HG02759 (cell line): ENCODE measurements around the gene LRRC57.

Source experiments
- ATAC-seq: cut with Tn5 transposase; IDR thresholded peaks from one replicate; pipeline ENCODE4 v1.9.1; 2021; ENCODE audit warnings: mild to moderate bottlenecking, moderate library complexity; ENCODE audit not compliant: unreplicated experiment

LRRC57 gene

GRCh38 chr15:42553554-42553953 lies 5.0 kb upstream of the LRRC57 start:
- ATAC-seq, result no peak

GRCh38 chr15:42549741-42550392 lies 1.3 kb upstream of the LRRC57 start:
- ATAC-seq, result no peak

- ATAC-seq, result peak; percentile 47
These were observed 469 bp upstream of the LRRC57 start for GRCh38 chr15:42549032-42549491.

- no peak for ATAC-seq
These were observed 710 bp downstream of the LRRC57 start for GRCh38 chr15:42547918-42548248.

GRCh38 chr15:42544853-42545629 lies 3.6 kb downstream of the LRRC57 start:
- ATAC-seq, result no peak

GRCh38 chr15:42533246-42533645 lies 15.3 kb downstream of the LRRC57 start:
- no peak for ATAC-seq

GRCh38 chr15:42528970-42529369 lies 19.6 kb downstream of the LRRC57 start:
- ATAC-seq, result no peak

- ATAC-seq, result no peak
These were observed 25.3 kb downstream of the LRRC57 start for GRCh38 chr15:42523331-42523730.

GRCh38 chr15:42511007-42511391 lies 37.6 kb downstream of the LRRC57 start:
- no peak for ATAC-seq

GRCh38 chr15:42510258-42511006 lies 38.2 kb downstream of the LRRC57 start:
- ATAC-seq, result no peak

GRCh38 chr15:42508263-42508690 lies 40.3 kb downstream of the LRRC57 start:
- no peak for ATAC-seq

GRCh38 chr15:42507514-42507913 lies 41.1 kb downstream of the LRRC57 start:
- no peak for ATAC-seq

- peak; percentile 16 for ATAC-seq
These were observed 44.0 kb downstream of the LRRC57 start for GRCh38 chr15:42504631-42505030.

- no peak for ATAC-seq
These were observed 44.8 kb downstream of the LRRC57 start for GRCh38 chr15:42503825-42504224.

GRCh38 chr15:42502477-42502876 lies 46.1 kb downstream of the LRRC57 start:
- ATAC-seq, result no peak

- ATAC-seq, result no peak
These were observed 48.6 kb downstream of the LRRC57 start for GRCh38 chr15:42499858-42500609.

GRCh38 chr15:42498212-42499068 lies 50.2 kb downstream of the LRRC57 start:
- ATAC-seq, result no peak

- ATAC-seq, result peak; percentile 82
These were observed 53.0 kb downstream of the LRRC57 start, which contains the start of gene SNAP23 for GRCh38 chr15:42495361-42496212. Gene SNAP23 (plus strand): TSS chr15:42495634. CDS start chr15:42511847, 16,213 bp downstream.

- no peak for ATAC-seq
These were observed 53.6 kb downstream of the LRRC57 start for GRCh38 chr15:42494998-42495360.
